ENCODE measurements around the gene CHCHD6. TPM values are rescaled to one million over a fixed set of nuclear protein-coding genes. Genes with fewer than 3 reads are reported as not detected.

The CHCHD6 gene
- total RNA-seq, 3 donors from 2014 or later (not counting 1 experiment from before 2014, with no cell fraction given) = 5.3 to 9.9 (median 8.3) TPM

GRCh38 chr3:126852511-126852910, 148.5 kb downstream of the CHCHD6 start:
- no peaks in the 10 kb centered on the region for H3K4me1 Mint-ChIP-seq
- no peaks in the 10 kb centered on the region for H3K9me3 ChIP-seq (ENCODE audit: control insufficient read depth, insufficient read depth, low read length)
- H3K4me3 Mint-ChIP-seq = no peak overlapping the region
- H3K36me3 Mint-ChIP-seq = no peaks in the 10 kb centered on the region
- 97% methylated on average over 10 of the region's 10 CpGs for WGBS (ENCODE audit: insufficient coverage)
- intact Hi-C loops (cut with micrococcal nuclease) = no loop called here
- TF ChIP-seq, protein P1, sequence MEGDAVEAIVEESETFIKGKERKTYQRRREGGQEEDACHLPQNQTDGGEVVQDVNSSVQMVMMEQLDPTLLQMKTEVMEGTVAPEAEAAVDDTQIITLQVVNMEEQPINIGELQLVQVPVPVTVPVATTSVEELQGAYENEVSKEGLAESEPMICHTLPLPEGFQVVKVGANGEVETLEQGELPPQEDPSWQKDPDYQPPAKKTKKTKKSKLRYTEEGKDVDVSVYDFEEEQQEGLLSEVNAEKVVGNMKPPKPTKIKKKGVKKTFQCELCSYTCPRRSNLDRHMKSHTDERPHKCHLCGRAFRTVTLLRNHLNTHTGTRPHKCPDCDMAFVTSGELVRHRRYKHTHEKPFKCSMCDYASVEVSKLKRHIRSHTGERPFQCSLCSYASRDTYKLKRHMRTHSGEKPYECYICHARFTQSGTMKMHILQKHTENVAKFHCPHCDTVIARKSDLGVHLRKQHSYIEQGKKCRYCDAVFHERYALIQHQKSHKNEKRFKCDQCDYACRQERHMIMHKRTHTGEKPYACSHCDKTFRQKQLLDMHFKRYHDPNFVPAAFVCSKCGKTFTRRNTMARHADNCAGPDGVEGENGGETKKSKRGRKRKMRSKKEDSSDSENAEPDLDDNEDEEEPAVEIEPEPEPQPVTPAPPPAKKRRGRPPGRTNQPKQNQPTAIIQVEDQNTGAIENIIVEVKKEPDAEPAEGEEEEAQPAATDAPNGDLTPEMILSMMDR (IDR thresholded peaks at IDR 0.05) = no peak
- no peaks in the 10 kb centered on the region for H3K36me3 ChIP-seq (ENCODE audit: control insufficient read depth, insufficient read depth, low read length)
- H3K27ac Mint-ChIP-seq = no peak overlapping the region
- H3K27ac ChIP-seq (ENCODE audit: low read length) = no peak overlapping the region
- no peak for ATAC-seq
- H3K4me3 ChIP-seq (ENCODE audit: low read length) = no peak overlapping the region
- no peaks in the 10 kb centered on the region for H3K9me3 Mint-ChIP-seq
- DNase-seq = no peak
- H3K27me3 ChIP-seq (ENCODE audit: control insufficient read depth, insufficient read depth, low read length) = no peaks in the 10 kb centered on the region
- peaks cover 0 to 2% of the 10 kb centered on the region in 2 donors for H3K27me3 Mint-ChIP-seq (ENCODE audit: low read depth in 2 of 2)
- H3K4me1 ChIP-seq (ENCODE audit: control insufficient read depth, insufficient read depth, low read length) = no peaks in the 10 kb centered on the region

DNA sequence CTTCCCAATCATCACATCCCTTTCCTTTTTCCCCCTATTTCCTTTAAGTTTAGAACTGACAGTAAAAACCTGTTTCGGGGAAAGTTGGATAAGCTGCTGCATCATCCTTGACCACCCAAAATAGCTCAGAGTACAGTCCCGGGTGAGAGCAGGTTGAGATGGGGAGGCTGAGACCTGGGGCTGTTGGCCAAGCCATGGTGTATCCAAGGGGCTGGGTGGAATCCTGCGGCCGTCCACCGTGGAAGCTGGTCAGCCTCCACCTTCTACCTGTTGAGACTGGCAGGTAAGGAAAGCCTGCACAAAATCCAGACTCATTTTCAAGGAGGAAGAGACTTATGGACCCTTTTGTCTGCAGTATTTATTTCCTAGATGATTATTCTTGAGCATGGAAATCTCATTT, 150.6 kb downstream of the CHCHD6 start:
- Histone ChIP-seq H3K36me3 (ENCODE audit: control insufficient read depth, insufficient read depth, low read length) (no peaks in the 10 kb centered on the region), H3K4me3 (ENCODE audit: low read length) (no peak overlapping the region), H3K27ac (ENCODE audit: low read length) (no peak overlapping the region), H3K9me3 (ENCODE audit: control insufficient read depth, insufficient read depth, low read length) (no peaks in the 10 kb centered on the region), H3K27me3 (ENCODE audit: control insufficient read depth, insufficient read depth, low read length) (no peaks in the 10 kb centered on the region), H3K4me1 (ENCODE audit: control insufficient read depth, insufficient read depth, low read length) (no peaks in the 10 kb centered on the region)
- intact Hi-C loops (cut with micrococcal nuclease) = no loop called here
- Mint-ChIP-seq H3K4me3 (no peak overlapping the region), H3K27ac (no peak overlapping the region), H3K9me3 (no peaks in the 10 kb centered on the region), H3K4me1 (no peaks in the 10 kb centered on the region), H3K27me3 (ENCODE audit: low read depth in 2 of 2) (no peaks in the 10 kb centered on the region), H3K36me3 (no peaks in the 10 kb centered on the region)
- TF ChIP-seq, protein P1 (IDR thresholded peaks at IDR 0.05) = no peak
- no peak for ATAC-seq
- WGBS (ENCODE audit: insufficient coverage) = 93% methylated on average over 5 of the region's 5 CpGs
- no peak for DNase-seq

- intact Hi-C loops (cut with micrococcal nuclease) = no loop called here
- Histone ChIP-seq H3K27me3 (ENCODE audit: control insufficient read depth, insufficient read depth, low read length) (no peaks in the 10 kb centered on the region), H3K27ac (ENCODE audit: low read length) (no peak overlapping the region), H3K4me1 (ENCODE audit: control insufficient read depth, insufficient read depth, low read length) (no peaks in the 10 kb centered on the region), H3K4me3 (ENCODE audit: low read length) (no peak overlapping the region), H3K36me3 (ENCODE audit: control insufficient read depth, insufficient read depth, low read length) (no peaks in the 10 kb centered on the region), H3K9me3 (ENCODE audit: control insufficient read depth, insufficient read depth, low read length) (no peaks in the 10 kb centered on the region)
- DNase-seq (no peak), ATAC-seq (no peak)
- no peaks in the 10 kb centered on the region for H3K27me3 Mint-ChIP-seq (ENCODE audit: low read depth in 2 of 2)
- TF ChIP-seq, protein P1 (IDR thresholded peaks at IDR 0.05) = no peak
- no peak overlapping the region for H3K4me3 Mint-ChIP-seq
- H3K9me3 Mint-ChIP-seq = no peaks in the 10 kb centered on the region
- 93% methylated on average over 4 of the region's 4 CpGs for WGBS (ENCODE audit: insufficient coverage)
- H3K27ac Mint-ChIP-seq = no peak overlapping the region
- no peaks in the 10 kb centered on the region for H3K36me3 Mint-ChIP-seq
- no peaks in the 10 kb centered on the region for H3K4me1 Mint-ChIP-seq
Measured at GRCh38 chr3:126855374-126855773, 151.3 kb downstream of the CHCHD6 start.

GRCh38 chr3:126857928-126858327, 153.9 kb downstream of the CHCHD6 start:
- no peaks in the 10 kb centered on the region for H3K36me3 ChIP-seq (ENCODE audit: control insufficient read depth, insufficient read depth, low read length)
- no peaks in the 10 kb centered on the region for H3K4me1 ChIP-seq (ENCODE audit: control insufficient read depth, insufficient read depth, low read length)
- intact Hi-C loops (cut with micrococcal nuclease) = no loop called here
- Mint-ChIP-seq H3K9me3 (no peaks in the 10 kb centered on the region), H3K27ac (no peak overlapping the region), H3K4me3 (no peak overlapping the region), H3K36me3 (no peaks in the 10 kb centered on the region), H3K4me1 (no peaks in the 10 kb centered on the region), H3K27me3 (ENCODE audit: low read depth in 2 of 2) (no peaks in the 10 kb centered on the region)
- DNase-seq = no peak
- no peak for ATAC-seq
- H3K4me3 ChIP-seq (ENCODE audit: low read length) = no peak overlapping the region
- 99% methylated on average over 5 of the region's 6 CpGs for whole genome bisulfite sequencing (ENCODE audit: insufficient coverage)
- TF ChIP-seq, protein P1 (IDR thresholded peaks at IDR 0.05) = no peak
- H3K27ac ChIP-seq (ENCODE audit: low read length) = no peak overlapping the region
- H3K27me3 ChIP-seq (ENCODE audit: control insufficient read depth, insufficient read depth, low read length) = no peaks in the 10 kb centered on the region
- no peaks in the 10 kb centered on the region for H3K9me3 ChIP-seq (ENCODE audit: control insufficient read depth, insufficient read depth, low read length)
